ENCODE data around the gene LRRFIP1.

DNA sequence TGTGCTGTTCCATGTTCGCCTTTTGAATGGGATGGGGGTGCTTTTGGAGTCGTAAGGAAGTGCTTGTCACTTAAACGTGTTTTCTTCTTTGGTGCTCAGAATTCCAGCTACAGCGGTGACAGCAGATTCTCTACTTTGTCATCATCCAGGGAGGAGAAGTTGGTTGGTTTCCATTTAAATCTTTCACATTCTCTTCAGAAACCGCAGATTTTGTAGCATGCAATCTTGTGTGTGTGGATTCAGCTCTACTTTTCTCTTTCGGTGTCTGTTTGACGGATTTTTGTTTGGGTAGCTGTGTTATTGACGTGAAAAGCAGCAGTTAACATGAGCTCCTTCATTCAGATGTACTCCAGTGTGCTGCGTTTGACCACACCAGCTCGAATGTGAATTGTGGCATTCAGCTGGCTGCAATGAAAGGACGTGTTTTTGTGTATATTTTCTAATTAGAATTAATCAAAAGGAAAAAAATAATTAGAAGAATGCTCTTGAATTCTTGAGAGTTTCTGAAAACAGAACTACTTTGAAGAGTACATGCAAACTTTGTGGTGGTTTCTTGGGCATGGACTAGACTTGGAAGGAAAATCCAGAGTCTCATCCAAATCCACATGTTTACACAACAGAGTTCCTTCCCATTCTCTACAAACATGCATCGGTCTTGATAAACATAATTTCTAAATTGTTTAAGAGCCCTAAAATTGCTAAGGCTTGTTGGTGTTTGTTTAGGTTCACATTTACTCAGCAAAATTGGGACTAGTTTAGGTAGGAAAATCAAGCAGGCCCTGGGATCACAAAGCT lies 102.5 kb downstream of the LRRFIP1 start:
- TF ChIP-seq, protein P1, sequence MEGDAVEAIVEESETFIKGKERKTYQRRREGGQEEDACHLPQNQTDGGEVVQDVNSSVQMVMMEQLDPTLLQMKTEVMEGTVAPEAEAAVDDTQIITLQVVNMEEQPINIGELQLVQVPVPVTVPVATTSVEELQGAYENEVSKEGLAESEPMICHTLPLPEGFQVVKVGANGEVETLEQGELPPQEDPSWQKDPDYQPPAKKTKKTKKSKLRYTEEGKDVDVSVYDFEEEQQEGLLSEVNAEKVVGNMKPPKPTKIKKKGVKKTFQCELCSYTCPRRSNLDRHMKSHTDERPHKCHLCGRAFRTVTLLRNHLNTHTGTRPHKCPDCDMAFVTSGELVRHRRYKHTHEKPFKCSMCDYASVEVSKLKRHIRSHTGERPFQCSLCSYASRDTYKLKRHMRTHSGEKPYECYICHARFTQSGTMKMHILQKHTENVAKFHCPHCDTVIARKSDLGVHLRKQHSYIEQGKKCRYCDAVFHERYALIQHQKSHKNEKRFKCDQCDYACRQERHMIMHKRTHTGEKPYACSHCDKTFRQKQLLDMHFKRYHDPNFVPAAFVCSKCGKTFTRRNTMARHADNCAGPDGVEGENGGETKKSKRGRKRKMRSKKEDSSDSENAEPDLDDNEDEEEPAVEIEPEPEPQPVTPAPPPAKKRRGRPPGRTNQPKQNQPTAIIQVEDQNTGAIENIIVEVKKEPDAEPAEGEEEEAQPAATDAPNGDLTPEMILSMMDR (IDR thresholded peaks at IDR 0.05): no peak
- no peak for TF ChIP-seq POLR2A (IDR thresholded peaks at IDR 0.05)

Data from adrenal gland (tissue), 5 donors.